HL-60 (cell line): ENCODE measurements around the gene TIMM44.

Source experiments
- GABPA ChIP-seq: IDR thresholded peaks from 2 replicates; pipeline ENCODE4 v1.6.1; 2012; ENCODE audit warnings: low read depth
- POLR2AphosphoS5 ChIP-seq: IDR thresholded peaks from 2 replicates; pipeline ENCODE4 v1.6.1; 2012; ENCODE audit warnings: low read depth
- SPI1 ChIP-seq: IDR thresholded peaks from 2 replicates; pipeline ENCODE4 v1.6.1; 2012; ENCODE audit warnings: low read depth, mild to moderate bottlenecking, borderline replicate concordance
- TF ChIP-seq, protein P1 (sequence below): IDR thresholded peaks from one replicate; pipeline ENCODE4 v1.5.1; 2011; ENCODE audit warnings: low read length, control low read depth, inconsistent platforms; ENCODE audit not compliant: insufficient read depth
- TF ChIP-seq, protein P2 (sequence below): IDR thresholded peaks from 2 replicates; pipeline ENCODE4 v1.6.1; 2012; ENCODE audit warnings: low read depth; ENCODE audit not compliant: insufficient replicate concordance

DNA sequence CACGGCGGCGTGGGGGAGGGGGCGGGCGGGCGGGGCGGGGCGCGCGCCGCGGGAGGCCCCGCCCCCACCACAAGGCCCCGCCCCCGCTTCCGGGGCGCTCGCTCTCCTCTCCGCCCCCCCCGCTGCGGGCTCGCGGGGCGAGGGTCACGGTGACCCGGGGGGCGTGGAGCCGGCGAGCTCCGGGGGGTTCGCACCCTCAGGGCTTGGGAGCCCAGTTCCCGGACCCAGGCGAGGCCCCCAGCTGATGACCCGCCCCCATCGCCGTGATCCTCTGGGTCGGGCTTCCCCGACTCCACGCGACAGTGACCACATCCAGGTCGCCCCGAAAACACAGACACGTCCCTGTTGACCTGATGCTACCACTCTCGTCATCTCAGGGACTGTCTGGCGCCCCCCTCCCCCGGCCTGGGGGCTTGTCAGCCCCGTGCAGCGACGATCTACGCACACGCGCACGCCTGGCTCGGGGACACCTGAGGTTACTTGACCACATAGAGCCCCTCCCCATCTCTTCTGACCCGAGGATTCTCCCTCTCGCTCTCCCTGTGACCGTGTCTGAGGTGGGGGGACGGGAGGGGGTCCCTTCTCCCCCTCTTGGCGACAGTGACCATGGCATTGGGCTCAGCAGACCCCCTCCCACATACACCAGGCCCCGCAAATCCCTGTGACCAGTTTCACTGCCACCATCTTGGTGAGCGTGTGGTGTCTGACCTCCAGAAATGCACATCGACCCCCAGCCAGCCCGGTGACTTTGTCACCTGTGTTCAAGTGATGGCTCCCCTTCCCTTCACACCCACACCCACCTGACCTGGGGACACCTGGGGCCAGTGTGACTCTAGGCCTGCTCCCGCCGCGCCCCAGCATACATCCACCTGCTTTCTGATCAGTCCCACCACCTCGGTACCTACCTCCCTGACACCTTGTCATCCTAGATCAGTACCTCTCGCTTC, 39.1 kb downstream of the TIMM44 start:
- no peak for TF ChIP-seq GABPA
- TF ChIP-seq, protein P1, sequence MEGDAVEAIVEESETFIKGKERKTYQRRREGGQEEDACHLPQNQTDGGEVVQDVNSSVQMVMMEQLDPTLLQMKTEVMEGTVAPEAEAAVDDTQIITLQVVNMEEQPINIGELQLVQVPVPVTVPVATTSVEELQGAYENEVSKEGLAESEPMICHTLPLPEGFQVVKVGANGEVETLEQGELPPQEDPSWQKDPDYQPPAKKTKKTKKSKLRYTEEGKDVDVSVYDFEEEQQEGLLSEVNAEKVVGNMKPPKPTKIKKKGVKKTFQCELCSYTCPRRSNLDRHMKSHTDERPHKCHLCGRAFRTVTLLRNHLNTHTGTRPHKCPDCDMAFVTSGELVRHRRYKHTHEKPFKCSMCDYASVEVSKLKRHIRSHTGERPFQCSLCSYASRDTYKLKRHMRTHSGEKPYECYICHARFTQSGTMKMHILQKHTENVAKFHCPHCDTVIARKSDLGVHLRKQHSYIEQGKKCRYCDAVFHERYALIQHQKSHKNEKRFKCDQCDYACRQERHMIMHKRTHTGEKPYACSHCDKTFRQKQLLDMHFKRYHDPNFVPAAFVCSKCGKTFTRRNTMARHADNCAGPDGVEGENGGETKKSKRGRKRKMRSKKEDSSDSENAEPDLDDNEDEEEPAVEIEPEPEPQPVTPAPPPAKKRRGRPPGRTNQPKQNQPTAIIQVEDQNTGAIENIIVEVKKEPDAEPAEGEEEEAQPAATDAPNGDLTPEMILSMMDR, result no peak
- no peak; the same call in 1 of the 2 replicates for TF ChIP-seq POLR2AphosphoS5
- TF ChIP-seq, protein P2, sequence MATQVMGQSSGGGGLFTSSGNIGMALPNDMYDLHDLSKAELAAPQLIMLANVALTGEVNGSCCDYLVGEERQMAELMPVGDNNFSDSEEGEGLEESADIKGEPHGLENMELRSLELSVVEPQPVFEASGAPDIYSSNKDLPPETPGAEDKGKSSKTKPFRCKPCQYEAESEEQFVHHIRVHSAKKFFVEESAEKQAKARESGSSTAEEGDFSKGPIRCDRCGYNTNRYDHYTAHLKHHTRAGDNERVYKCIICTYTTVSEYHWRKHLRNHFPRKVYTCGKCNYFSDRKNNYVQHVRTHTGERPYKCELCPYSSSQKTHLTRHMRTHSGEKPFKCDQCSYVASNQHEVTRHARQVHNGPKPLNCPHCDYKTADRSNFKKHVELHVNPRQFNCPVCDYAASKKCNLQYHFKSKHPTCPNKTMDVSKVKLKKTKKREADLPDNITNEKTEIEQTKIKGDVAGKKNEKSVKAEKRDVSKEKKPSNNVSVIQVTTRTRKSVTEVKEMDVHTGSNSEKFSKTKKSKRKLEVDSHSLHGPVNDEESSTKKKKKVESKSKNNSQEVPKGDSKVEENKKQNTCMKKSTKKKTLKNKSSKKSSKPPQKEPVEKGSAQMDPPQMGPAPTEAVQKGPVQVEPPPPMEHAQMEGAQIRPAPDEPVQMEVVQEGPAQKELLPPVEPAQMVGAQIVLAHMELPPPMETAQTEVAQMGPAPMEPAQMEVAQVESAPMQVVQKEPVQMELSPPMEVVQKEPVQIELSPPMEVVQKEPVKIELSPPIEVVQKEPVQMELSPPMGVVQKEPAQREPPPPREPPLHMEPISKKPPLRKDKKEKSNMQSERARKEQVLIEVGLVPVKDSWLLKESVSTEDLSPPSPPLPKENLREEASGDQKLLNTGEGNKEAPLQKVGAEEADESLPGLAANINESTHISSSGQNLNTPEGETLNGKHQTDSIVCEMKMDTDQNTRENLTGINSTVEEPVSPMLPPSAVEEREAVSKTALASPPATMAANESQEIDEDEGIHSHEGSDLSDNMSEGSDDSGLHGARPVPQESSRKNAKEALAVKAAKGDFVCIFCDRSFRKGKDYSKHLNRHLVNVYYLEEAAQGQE, result no peak
- no peak for TF ChIP-seq SPI1
